H1 (cell line): ENCODE data around the gene TAAR1. TPM values are rescaled to one million over a fixed set of nuclear protein-coding genes. Genes with fewer than 3 reads are reported as not detected.

Experiments used
- POLR2AphosphoS5 ChIP-seq: IDR thresholded peaks from 2 replicates; pipeline ENCODE4 v1.6.1; 2011; ENCODE audit warnings: low read depth, low read length
- RXRA ChIP-seq: IDR thresholded peaks from 2 replicates; pipeline ENCODE4 v1.6.1; 2011; ENCODE audit warnings: low read depth, mild to moderate bottlenecking, low read length, moderate library complexity; ENCODE audit not compliant: insufficient read depth
- SIN3A ChIP-seq, 2 experiments: IDR thresholded peaks in 1 of 2; conservative IDR thresholded peaks in 1 of 2; 2 replicates each; pipeline ENCODE4 v1.6.1; 2011 to 2012; ENCODE audit warnings: low read length in 2 of 2, improper control_type of control experiment in 1 of 2, low read depth in 1 of 2, mild to moderate bottlenecking in 1 of 2
- SIRT6 ChIP-seq: IDR thresholded peaks from one replicate; pipeline ENCODE4 v1.7.1; 2012; ENCODE audit warnings: low read length, inconsistent platforms
- SRF ChIP-seq: IDR thresholded peaks from 2 replicates; pipeline ENCODE4 v1.6.1; 2011; ENCODE audit warnings: mild to moderate bottlenecking, low read depth, low read length, moderate library complexity
- polyA plus RNA-seq, 7 experiments: library from polyadenylated mRNA; depleted of rRNA in 3 of 7; stranded (reverse) in 5 of 7; unstranded in 2 of 7; fragments of >200 nt in 5 of 7; fragments of 200-250 nt in 2 of 7; gene quantifications; 1 replicate in 5 of 7; 2 replicates in 1 of 7; 4 replicates in 1 of 7; pipeline versions ENCODE4 v1.2.1 to v1.2.3, GENCODE V29; 2011 to 2013; ENCODE audit warnings: missing spikeins in 2 of 7, mixed read lengths in 2 of 7
- total RNA-seq: library from RNA; stranded (reverse); fragmentation: NEBNext Ultra II Directional; extraction: Animal tissue kit (Norgen Biotek cat#: 25700); gene quantifications from 2 replicates; pipeline ENCODE4 v1.2.1, GENCODE V29; 2021
- TF ChIP-seq, protein P1 (sequence below): IDR thresholded peaks from 2 replicates; pipeline ENCODE4 v1.6.1; 2011; ENCODE audit warnings: low read length, improper control_type of control experiment
- TF ChIP-seq, protein P2 (sequence below): IDR thresholded peaks from 2 replicates; pipeline ENCODE4 v1.6.1; 2012; ENCODE audit warnings: inconsistent platforms

The TAAR1 gene
- total and polyA plus RNA-seq, 2 of the 8 experiments (the other 6 are each of a cell fraction or from before 2014, with no cell fraction given) = not detected

DNA sequence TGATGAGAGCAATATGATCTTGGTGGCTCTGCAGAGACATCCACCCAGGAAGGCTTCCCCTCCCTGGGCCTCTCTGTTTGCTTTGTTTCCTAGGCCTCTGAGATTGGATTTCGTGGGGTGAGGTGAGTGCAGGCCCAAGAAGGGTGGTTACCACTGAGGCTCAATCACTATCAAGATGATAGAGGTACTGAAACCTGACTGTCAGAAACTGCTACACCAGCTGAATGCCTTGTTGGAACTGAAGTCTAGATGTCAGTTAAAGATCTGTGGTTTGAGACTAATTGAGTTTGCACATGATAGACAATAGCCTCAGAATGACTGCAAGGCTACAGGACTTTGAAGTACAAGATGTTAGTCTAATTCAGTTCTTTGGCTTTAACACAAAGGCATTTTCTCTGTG is 39.6 kb upstream of the TAAR1 start (continued):
- TF ChIP-seq, protein P1, sequence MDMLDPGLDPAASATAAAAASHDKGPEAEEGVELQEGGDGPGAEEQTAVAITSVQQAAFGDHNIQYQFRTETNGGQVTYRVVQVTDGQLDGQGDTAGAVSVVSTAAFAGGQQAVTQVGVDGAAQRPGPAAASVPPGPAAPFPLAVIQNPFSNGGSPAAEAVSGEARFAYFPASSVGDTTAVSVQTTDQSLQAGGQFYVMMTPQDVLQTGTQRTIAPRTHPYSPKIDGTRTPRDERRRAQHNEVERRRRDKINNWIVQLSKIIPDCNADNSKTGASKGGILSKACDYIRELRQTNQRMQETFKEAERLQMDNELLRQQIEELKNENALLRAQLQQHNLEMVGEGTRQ = no peak
- TF ChIP-seq RXRA (no peak), POLR2AphosphoS5 (no peak), SIN3A (conservative IDR thresholded peaks at IDR 0.05 in 1 of 2, IDR thresholded peaks at IDR 0.05 in 1 of 2; ENCODE audit: low read depth in 1 of 2, low read length in 2 of 2) (no peak), SIRT6 (no peak), SRF (no peak)
- TF ChIP-seq, protein P2, sequence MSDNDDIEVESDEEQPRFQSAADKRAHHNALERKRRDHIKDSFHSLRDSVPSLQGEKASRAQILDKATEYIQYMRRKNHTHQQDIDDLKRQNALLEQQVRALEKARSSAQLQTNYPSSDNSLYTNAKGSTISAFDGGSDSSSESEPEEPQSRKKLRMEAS = no peak
